ENCODE data around the gene CHID1. TPM values are rescaled to one million over a fixed set of nuclear protein-coding genes. Genes with fewer than 3 reads are reported as not detected.

The CHID1 gene
- polyA plus RNA-seq, 1 donor, result 61.4 TPM

DNA sequence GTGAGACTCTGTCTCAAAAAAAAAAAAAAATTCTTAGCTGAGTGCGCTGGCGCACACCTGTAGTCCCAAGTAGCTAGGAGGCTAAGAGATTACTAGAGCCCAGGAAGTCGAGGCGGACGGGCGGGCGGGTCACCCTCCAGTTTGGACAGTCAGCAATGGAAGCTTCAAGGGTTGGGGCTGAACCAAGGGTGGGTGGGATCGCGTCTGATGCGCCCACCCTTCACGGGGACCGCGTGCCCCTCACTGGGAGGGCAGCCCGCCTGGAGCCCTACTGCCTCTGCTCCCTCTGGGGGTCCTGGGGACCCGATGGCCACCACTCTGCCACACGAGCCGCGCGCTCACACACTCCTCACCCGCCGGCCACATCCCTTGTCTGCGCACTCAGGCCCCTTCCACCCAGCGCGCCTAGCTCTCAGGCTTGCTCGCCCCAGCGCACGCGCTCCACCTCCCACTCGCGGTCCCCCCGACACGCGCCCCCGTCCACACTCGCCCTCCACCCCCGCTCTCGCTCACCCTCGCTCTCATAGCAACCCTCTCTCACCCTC lies 494 bp downstream of the CHID1 start:
- no peak for DNase-seq (ENCODE audit: low read depth)

DNA sequence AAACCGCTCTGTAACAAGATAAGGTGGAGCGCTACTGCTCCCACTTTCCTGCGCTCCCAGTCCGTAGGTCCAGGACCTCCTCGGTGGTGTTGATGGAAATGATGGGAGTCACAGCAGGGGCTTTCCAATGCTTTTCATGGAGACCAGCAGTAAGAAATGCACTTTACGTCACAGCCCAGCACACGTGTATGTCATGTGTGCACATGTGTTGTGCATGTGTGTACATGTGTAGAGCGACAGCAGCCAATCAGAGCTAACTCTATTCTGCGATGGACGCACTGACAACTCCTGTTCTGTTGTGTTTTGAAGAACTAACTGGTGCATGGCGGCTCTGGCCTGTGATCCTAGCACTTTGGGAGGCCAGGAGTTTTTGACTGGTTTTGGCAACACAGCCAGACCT lies 1.2 kb downstream of the CHID1 start:
- no peak for DNase-seq (ENCODE audit: low read depth)

- DNase-seq (ENCODE audit: low read depth), result no peak
Measured at GRCh38 chr11:908273-908672, 2.3 kb downstream of the CHID1 start.

DNA sequence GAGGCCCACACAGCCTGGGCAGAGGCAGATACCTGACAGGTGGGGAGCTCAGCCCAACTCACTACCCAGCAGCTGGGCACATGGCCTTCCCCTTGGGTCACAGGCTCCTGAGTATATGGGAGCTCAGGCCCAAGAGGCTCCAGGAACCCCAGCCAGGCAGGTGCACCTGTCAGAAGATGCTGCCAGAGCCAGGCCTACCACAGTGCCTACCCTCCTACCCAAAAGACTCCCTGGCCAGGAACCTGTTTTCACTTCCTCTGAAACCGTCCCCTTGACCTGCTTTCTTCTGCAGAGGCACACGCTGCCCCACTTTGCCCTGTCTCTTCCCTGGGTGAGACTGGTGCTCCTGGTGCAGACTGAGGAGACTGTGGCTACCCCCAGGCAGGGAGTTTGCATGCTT lies 2.9 kb downstream of the CHID1 start:
- no peak for DNase-seq (ENCODE audit: low read depth)

DNA sequence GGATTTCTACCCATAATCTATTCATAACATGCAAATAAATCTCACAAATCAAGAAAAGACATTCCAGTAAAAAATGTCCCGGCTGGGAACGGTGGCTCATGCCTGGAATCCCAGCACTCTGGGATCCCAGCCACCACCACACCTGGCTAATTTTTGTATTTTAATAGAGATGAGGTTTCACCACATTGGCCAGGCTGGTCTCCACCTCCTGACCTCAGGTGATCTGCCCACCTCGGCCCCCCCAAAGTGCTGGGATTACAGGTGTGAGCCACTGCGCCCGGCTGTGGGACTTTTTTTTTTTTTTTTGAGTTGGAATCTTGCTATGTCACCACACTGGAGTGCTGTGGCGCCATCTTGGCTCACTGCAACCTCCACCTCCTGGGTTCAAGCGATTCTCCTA lies 4.7 kb downstream of the CHID1 start:
- DNase-seq (ENCODE audit: low read depth), result no peak

- DNase-seq (ENCODE audit: low read depth), result no peak
Measured at GRCh38 chr11:904380-904779, 6.2 kb downstream of the CHID1 start.

- DNase-seq (ENCODE audit: low read depth), result no peak
Measured at GRCh38 chr11:901452-902061, 9.1 kb downstream of the CHID1 start.

- DNase-seq (ENCODE audit: low read depth), result no peak
Measured at GRCh38 chr11:900545-900944, 10.1 kb downstream of the CHID1 start.

GRCh38 chr11:899724-900123 lies 10.9 kb downstream of the CHID1 start:
- no peak for DNase-seq (ENCODE audit: low read depth)

DNA sequence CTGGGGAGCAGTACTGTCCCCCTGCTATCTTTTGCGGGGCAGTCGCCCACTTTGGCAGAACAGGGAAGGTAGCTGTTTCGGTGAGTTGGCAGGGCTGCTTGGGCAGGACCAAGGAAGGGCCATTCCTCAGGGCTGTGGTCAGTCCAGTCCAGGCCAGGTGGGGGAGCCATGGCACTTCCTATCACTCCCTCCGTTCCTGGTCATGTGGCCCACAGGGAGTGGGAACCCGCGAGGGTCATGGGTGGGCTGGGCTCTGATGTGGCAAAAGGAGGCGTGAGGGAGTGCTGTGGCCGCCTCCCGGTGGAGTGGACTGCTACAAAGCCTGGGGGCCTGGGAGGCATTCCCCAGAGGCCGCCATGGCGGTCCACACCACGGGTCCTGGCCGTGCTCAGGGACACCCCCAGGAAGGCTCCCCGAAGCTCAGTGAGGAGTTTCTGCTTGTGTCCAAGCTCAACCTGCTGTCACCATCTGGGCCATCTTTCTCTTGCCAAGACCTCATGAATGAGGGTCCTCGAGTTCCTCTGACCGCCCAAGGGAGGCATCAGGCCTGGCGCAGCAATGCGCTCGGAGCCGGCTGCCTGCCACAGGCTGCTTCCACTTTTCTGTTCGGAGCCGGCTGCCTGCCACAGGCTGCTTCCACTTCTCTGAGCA lies 11.9 kb downstream of the CHID1 start:
- DNase-seq (ENCODE audit: low read depth), result no peak

DNA sequence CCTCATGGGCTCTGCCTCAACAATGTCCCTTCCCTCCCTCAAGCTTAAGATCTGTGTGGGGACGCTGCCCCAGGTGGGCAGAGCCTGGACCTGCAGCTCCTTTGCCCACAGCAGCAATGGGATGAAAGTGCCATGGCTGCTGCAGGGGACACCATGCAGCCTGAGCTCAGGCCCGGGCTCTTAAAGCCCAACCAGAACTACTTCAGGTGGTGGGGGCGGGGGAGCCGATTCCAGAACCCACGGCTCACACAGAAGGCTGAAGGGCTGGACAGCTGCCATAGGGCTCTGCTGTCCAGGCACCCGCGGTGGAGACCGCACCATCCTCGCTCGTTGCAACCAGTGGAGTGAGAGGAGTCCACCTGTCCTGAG lies 12.5 kb downstream of the CHID1 start:
- no peak for DNase-seq (ENCODE audit: low read depth)

DNA sequence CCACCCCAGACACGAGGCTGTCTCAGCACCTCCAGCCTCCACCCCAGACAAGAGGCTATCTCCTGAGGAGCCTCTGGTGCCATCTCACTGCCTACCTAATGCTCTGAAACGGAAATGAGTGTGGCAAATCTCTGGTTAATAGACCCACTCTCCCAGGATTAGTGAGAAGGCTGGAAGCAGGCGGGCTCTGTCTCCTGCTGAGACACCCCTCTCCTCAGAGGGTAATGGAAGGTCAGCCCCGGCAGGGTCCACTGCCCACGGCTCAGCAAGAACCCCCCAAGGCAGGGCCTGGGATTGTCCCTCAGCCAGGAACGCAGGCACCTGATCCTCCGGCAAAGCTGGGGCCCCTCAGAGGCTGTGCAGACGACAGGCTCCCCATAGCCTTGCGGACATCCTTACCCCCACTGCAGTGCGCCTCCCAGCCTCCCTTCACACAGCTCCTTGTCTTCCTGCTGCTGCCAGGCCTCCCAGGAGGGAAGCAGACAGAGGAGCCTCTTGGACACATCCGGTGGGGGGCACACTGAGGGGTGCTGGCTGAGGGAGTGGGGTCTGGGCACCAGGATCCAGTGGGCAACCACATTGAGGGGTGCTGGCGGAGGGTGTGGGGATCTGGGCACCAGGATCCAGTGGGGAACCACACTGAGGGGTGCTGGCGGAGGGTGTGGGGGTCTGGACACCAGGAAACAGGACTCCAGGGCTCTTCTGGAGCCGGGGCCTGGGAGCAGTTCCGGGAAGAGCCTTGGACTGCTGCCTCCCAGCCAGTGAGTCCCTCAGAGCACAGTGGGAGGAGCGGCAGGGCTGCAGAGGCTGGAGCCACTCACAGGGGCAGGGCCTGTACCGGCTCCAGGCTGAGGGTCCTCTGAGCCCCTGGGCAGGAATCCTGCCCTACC lies 13.1 kb downstream of the CHID1 start:
- DNase-seq (ENCODE audit: low read depth), result no peak

- no peak for DNase-seq (ENCODE audit: low read depth)
Measured at GRCh38 chr11:895331-896110, 15.1 kb downstream of the CHID1 start.

GRCh38 chr11:894575-895201 lies 15.9 kb downstream of the CHID1 start:
- no peak for DNase-seq (ENCODE audit: low read depth)

DNA sequence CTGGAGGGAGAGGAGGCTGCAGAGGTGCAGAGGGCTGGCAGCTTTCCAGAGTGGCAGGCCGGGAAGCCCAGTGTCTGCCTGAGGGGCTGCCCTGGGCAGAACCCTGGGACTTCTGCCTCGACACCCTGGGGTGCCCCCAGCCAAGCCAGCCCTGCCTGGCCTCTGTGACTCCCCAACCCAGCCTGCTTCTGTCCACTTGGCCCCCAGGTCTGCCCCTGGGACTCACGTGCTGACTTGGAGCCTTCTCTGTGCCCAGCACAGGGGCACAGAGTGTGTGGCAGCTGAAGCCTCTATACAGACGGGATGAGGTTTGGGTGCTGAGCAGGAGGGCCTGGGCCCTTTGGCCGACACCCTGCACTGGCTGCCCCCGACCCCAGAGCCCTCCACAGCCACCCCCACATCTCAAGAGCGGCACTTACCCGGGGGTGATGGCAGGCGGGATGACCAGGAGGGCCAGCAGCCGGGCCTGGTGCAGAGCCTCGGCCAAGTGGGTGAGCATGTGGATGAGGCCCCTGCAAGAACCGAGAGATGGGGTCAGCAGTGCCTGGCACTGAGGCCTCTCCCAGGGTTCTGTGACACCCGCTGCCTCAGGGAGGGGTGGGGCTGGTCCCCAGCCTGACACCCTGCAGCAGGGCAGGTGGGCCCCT lies 17.5 kb downstream of the CHID1 start:
- DNase-seq (ENCODE audit: low read depth), result no peak

DNA sequence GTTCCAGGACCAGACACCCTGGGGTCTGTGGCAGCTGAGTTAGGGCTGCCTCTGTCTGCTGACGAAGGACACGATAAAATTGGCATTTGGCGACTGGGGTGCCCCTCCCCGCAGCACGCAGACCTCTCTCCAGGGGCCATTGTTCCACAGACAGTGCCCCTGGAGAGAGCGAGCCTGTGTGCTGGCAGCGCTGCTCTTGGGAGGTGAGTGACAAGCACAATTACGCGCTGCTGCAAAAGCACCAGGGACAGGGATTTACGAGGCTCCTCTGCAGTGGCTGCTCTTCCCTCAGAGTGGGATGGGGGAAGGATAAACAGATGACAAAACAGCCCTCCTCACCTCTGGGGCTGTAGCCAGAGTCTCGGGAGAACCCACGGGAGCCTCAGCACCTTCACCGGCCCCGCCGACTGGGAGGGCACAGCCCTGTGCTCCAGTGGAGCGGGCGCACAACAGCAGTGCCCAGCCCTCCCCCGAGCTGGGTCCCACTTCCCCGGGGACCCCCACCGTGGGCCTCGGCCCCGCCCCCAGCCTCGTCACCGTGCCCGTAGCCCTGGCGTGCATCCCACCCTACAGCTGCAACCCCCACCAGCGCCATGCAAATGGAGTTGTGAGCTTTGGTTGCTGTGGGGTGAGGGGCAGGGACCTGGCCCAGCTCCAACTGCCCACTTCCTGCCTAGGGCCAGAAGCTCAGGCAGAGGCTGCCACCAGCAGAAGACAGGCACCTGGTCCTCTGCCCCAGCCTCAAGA lies 19.6 kb downstream of the CHID1 start:
- no peak for DNase-seq (ENCODE audit: low read depth)

GRCh38 chr11:889687-890475 lies 20.7 kb downstream of the CHID1 start:
- no peak for DNase-seq (ENCODE audit: low read depth)

GRCh38 chr11:889257-889656 lies 21.4 kb downstream of the CHID1 start:
- DNase-seq (ENCODE audit: low read depth), result no peak

Data from forelimb muscle (tissue), 1 donor.